Caco-2 (cell line): Measurements from ENCODE around the gene RALGPS1. TPM values are rescaled to one million over a fixed set of nuclear protein-coding genes. Genes with fewer than 3 reads are reported as not detected.
A peak's percentile ranks its signal among the peaks of the same experiment; 100 is the strongest.

ENCODE experiments used
- BruUV-seq: library from RNA; stranded (reverse); fragments of 400-500 nt; replicated peaks from 2 replicates; lab custom pipeline; 2021; lab: Mats Ljungman, UMichigan
- CTCF ChIA-PET: fragments of 300-600 bp; sonication (Branson Sonifier 250); formaldehyde crosslinking; loops from one replicate; lab custom pipeline; 2022; ENCODE audit warnings: antibody characterized with exemption; lab: Charles Lee
- POLR2A ChIA-PET: fragments of 300-600 bp; sonication (Branson Sonifier 250); formaldehyde crosslinking; loops from one replicate; lab custom pipeline; 2022; ENCODE audit warnings: antibody characterized with exemption; lab: Charles Lee
- DNase-seq, 2 experiments: peaks; one replicate each; pipeline versions ENCODE4 v3.0.0 to v3.0.0-alpha.2; 2020 to 2022
- H3K27me3 ChIP-seq: replicated peaks from 2 replicates; pipeline ENCODE4 v1.6.0; 2011; ENCODE audit warnings: low read length; ENCODE audit not compliant: control insufficient read depth, insufficient read depth
- H3K36me3 ChIP-seq: 2 replicates; pipeline ENCODE4 v1.5.1; 2011; ENCODE audit warnings: low read length; ENCODE audit not compliant: control insufficient read depth, insufficient read depth
- H3K4me1 ChIP-seq: fragments of 250-450 bp; sonication (Bioruptor Pico); 2 replicates; pipeline ENCODE4 v1.5.1; 2020; ENCODE audit warnings: mild to moderate bottlenecking
- H3K4me3 ChIP-seq: 2 replicates; pipeline ENCODE4 v1.5.1; 2011; ENCODE audit warnings: low read depth, mild to moderate bottlenecking, control low read depth, low read length
- H3K9me3 ChIP-seq: fragments of 250-450 bp; sonication (Bioruptor Pico); 2 replicates; pipeline ENCODE4 v1.5.1; 2020; ENCODE audit warnings: mild to moderate bottlenecking, moderate library complexity
- H3K27ac Mint-ChIP-seq: one replicate; pipeline ENCODE4 v1.8.0; 2022; ENCODE audit warnings: mixed read lengths; ENCODE audit not compliant: unreplicated experiment
- H3K27me3 Mint-ChIP-seq: one replicate; pipeline ENCODE4 v1.8.0; 2022; ENCODE audit warnings: mixed read lengths; ENCODE audit not compliant: insufficient read depth, unreplicated experiment
- H3K36me3 Mint-ChIP-seq: one replicate; pipeline ENCODE4 v1.8.0; 2022; ENCODE audit warnings: mild to moderate bottlenecking, mixed read lengths; ENCODE audit not compliant: insufficient read depth, unreplicated experiment
- H3K4me1 Mint-ChIP-seq: one replicate; pipeline ENCODE4 v1.8.0; 2022; ENCODE audit warnings: low read depth, mixed read lengths; ENCODE audit not compliant: unreplicated experiment
- H3K4me3 Mint-ChIP-seq: one replicate; pipeline ENCODE4 v1.8.0; 2022; ENCODE audit warnings: mild to moderate bottlenecking, moderate library complexity, mixed read lengths; ENCODE audit not compliant: unreplicated experiment
- H3K9me3 Mint-ChIP-seq: one replicate; pipeline ENCODE4 v1.8.0; 2022; ENCODE audit warnings: mixed read lengths; ENCODE audit not compliant: unreplicated experiment
- intact Hi-C: fragments of 100-400 bp; cut with micrococcal nuclease; formaldehyde crosslinking; loops from one replicate; pipeline ENCODE4 v1.10.0; 2022; ENCODE audit not compliant: unreplicated experiment
- total RNA-seq: library from RNA; stranded (reverse); gene quantifications from 2 replicates; pipeline ENCODE4 v1.2.3, GENCODE V29; 2022
- TF ChIP-seq, protein P1 (sequence below), 2 experiments: fragments of 200-600 bp in 1 of 2; IDR thresholded peaks; 1 replicate in 1 of 2; 2 replicates in 1 of 2; pipeline versions ENCODE4 v1.5.1 to v1.8.0; 2011 to 2022; ENCODE audit warnings: antibody characterized with exemption in 1 of 2, control low read depth in 1 of 2, inconsistent platforms in 1 of 2, low read depth in 1 of 2, low read length in 1 of 2, mild to moderate bottlenecking in 1 of 2, moderate library complexity in 1 of 2; ENCODE audit not compliant: insufficient read depth in 1 of 2, severe bottlenecking in 1 of 2, unreplicated experiment in 1 of 2

RALGPS1 gene
- total RNA-seq, 1 experiment from 2014 or later = 41.5 TPM

DNA sequence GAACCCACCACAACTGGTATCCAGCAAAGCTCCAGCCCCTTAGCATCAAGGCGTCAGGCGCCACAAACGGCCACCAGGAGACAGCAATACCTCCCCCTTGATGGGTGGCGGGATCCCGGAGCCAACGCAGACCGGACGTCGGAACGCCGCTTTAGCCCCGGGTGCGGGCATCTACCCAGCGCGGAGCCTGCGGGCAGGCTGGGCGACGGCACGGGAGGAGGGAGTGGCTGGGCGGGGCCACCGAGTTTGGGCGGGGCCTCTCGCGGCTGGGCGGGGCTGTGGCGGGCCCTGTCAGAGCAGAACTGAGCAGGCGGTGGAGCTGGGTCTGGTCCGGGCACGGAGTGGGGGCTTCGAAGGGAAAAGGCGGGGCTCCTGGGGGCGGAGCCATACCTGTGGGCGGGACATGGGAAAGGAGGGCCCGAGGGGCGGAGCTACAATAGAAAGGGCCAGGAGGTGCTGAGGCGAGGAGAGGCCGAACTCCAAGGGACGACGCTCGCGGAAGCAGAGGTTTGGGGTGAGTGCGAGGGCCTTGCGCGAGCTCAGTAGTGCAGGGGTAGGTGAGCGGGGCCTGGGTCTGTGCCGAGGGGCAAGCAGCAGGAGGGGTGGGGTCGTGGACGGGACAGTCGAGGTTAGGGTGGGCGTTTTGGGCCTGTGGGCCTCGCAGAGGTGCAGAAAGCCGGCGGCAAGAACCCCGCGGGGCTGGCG, 309.7 kb downstream of the RALGPS1 start:
- intact Hi-C loops = loop anchor here (1.0 to 10.0 kb wide), 3 partner anchors 20 to 690 kb away; partner anchors contain the start of gene ST6GALNAC4
- H3K36me3 ChIP-seq = no peaks in the 10 kb centered on the region
- ChIA-PET POLR2A (interaction anchor here (0.6 to 1.5 kb wide), 12 partner anchors 10 to 353 kb away, joined by 3 to 24 read pairs (median 6); partner anchors contain the start of genes LRSAM1, RALGPS1, RPL12 and SLC2A8), CTCF (interaction anchor here (0.5 to 2.4 kb wide), 22 partner anchors 10 to 1391 kb away, joined by 3 to 20 read pairs (median 4); partner anchors contain the start of genes RALGPS1, SLC2A8 and TOR2A)
- Mint-ChIP-seq H3K36me3 (peaks cover 39% of the 10 kb centered on the region), H3K27me3 (peaks cover 3% of the 10 kb centered on the region), H3K9me3 (no peaks in the 10 kb centered on the region), H3K4me1 (peaks cover 18% of the 10 kb centered on the region), H3K4me3 (peak overlapping the region; percentile 92), H3K27ac (peak overlapping the region; percentile 92)
- no TSS peak for BruUV-seq
- DNase-seq = peak; percentile 96 to 97
- H3K9me3 ChIP-seq = no peaks in the 10 kb centered on the region
- H3K4me1 ChIP-seq = peaks cover 6% of the 10 kb centered on the region
- H3K27me3 ChIP-seq = no peaks in the 10 kb centered on the region
- H3K4me3 ChIP-seq = peak overlapping the region; percentile 95
- TF ChIP-seq, protein P1, sequence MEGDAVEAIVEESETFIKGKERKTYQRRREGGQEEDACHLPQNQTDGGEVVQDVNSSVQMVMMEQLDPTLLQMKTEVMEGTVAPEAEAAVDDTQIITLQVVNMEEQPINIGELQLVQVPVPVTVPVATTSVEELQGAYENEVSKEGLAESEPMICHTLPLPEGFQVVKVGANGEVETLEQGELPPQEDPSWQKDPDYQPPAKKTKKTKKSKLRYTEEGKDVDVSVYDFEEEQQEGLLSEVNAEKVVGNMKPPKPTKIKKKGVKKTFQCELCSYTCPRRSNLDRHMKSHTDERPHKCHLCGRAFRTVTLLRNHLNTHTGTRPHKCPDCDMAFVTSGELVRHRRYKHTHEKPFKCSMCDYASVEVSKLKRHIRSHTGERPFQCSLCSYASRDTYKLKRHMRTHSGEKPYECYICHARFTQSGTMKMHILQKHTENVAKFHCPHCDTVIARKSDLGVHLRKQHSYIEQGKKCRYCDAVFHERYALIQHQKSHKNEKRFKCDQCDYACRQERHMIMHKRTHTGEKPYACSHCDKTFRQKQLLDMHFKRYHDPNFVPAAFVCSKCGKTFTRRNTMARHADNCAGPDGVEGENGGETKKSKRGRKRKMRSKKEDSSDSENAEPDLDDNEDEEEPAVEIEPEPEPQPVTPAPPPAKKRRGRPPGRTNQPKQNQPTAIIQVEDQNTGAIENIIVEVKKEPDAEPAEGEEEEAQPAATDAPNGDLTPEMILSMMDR (IDR thresholded peaks at IDR 0.05; ENCODE audit: insufficient read depth in 1 of 2, low read depth in 1 of 2, low read length in 1 of 2, severe bottlenecking in 1 of 2, unreplicated experiment in 1 of 2) = no peak

DNA sequence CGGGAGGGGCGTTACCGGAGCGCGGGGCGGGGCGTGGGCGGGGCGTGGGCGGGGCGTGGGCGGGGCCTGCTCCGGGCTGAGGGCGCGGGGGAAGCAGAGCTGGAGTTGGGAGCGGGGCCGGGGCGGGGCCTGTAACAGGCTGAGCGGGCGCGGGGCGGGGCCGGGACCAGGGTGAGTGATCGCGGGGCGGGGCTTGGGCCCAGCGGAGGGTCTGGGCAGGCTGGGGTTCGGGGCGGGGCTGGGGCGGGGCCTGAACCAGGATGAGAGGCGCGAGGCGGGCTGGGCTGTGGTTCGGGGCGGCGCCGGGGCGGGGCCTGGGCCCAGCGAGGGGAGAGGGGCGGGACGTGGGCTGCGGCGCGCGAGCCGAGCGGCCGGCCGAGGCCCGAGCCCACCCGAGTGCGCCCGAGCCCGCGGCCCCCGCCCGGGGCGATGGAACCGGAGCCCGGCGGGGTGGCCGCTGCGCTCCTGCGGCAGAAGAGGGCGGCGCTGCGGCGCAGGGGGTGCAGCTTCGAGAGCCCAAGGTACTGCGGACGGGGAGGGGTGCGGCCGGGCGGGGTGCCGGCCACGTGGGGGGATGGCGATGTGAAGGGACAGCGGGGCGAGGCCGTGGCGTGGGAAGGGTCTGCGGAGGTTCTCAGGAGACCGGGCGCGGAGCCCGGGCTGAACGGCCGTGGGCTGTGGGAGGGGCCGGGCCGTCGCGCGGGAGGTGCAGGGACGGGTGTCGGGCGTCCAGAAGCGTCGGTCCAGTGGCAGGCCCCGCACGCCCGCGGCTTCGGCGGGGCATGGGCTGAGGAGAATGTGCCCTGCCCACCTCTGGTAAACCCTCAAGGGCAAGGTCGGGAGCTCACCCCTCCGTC, 310.5 kb downstream of the RALGPS1 start:
- Histone ChIP-seq H3K9me3 (no peaks in the 10 kb centered on the region), H3K27me3 (no peaks in the 10 kb centered on the region), H3K36me3 (no peaks in the 10 kb centered on the region), H3K4me1 (peaks cover 6% of the 10 kb centered on the region), H3K4me3 (peak overlapping the region; percentile 95)
- H3K27ac Mint-ChIP-seq = peak overlapping the region; percentile 92
- CTCF ChIA-PET = interaction anchor here (0.6 to 2.4 kb wide), 23 partner anchors 11 to 1391 kb away, joined by 3 to 20 read pairs (median 4); partner anchors contain the start of genes RALGPS1, SLC2A8 and TOR2A
- H3K4me1 Mint-ChIP-seq = peaks cover 18% of the 10 kb centered on the region
- intact Hi-C loops = loop anchor here (1.0 to 10.0 kb wide), 3 partner anchors 20 to 690 kb away; partner anchors contain the start of gene ST6GALNAC4
- no peaks in the 10 kb centered on the region for H3K9me3 Mint-ChIP-seq
- H3K36me3 Mint-ChIP-seq = peaks cover 39% of the 10 kb centered on the region
- H3K27me3 Mint-ChIP-seq = peaks cover 3% of the 10 kb centered on the region
- TF ChIP-seq, protein P1 (IDR thresholded peaks at IDR 0.05; ENCODE audit: insufficient read depth in 1 of 2, low read depth in 1 of 2, low read length in 1 of 2, severe bottlenecking in 1 of 2, unreplicated experiment in 1 of 2) = no peak
- H3K4me3 Mint-ChIP-seq = peak overlapping the region; percentile 92
- peak; percentile 96 to 97 for DNase-seq
- POLR2A ChIA-PET = interaction anchor here (0.5 to 1.5 kb wide), 12 partner anchors 11 to 310 kb away, joined by 3 to 24 read pairs (median 6); partner anchors contain the start of genes LRSAM1, RALGPS1, RPL12 and SLC2A8
- no TSS peak for BruUV-seq
